OCI-M1 (cell line): Measurements from ENCODE around the gene OR3A2.
"Not testable (repeated sequence)": the region's sequence is repeated elsewhere in the genome, so short reads cannot be mapped to it uniquely, and the experiment has no call there.

ENCODE experiments used
- DNase-seq: peaks from one replicate; lab custom pipeline; 2025; lab: John Stamatoyannopoulos, UW

Gene OR3A2

DNA sequence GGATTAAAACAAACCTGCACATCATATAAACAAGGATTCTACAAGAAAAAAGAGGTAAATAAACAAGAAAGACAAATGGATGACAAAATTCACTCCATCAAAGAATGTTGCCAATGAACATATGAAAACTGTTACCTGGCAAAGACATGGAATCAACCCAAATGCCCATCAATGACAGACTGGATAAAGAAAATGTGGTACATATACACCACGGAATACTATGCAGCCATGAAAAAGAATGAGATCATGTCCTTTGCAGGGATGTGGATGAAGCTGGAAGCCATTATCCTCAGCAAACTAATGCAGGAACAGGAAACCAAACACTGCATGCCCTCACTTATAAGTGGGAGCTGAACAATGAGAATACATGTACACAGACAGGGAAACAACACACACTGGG, 92.6 kb downstream of the OR3A2 start:
- not testable (repeated sequence) for DNase-seq

DNA sequence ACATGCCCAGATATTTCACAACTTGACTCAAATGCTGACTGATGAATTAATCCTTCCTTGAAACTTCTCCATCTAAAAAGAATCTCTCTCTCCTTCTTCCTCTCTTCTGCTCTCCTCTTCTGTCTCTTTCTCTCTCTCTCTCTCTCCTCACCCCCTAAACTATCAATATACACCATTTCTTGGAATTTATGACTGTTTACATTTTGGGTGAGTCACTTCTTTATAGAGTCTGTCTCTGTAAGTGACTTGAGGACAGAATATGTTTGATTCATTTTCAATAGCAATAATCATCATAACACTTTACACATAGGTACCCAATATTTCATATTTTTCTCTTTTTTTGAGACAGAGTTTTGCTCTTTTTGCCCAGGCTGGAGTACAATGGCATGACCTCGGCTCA, 103.2 kb downstream of the OR3A2 start:
- no peak for DNase-seq

DNA sequence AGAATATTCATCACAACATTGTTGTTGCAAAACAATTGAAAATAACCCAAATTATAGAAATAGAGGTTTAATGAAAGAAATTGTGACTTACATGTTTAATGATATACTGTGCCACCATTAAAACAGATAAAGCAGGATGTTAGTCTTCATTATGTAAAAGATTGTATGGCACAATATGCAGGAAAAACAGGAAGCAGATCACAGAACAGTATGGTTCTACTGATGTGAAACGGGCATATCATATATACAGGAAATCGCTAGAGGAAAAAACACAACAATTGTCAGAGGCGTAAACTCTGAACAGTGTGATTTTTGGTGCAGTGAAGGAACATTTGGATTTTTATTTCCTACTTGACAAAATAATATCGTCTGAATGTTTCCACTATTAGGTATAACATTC, 110.0 kb downstream of the OR3A2 start:
- no peak for DNase-seq

DNA sequence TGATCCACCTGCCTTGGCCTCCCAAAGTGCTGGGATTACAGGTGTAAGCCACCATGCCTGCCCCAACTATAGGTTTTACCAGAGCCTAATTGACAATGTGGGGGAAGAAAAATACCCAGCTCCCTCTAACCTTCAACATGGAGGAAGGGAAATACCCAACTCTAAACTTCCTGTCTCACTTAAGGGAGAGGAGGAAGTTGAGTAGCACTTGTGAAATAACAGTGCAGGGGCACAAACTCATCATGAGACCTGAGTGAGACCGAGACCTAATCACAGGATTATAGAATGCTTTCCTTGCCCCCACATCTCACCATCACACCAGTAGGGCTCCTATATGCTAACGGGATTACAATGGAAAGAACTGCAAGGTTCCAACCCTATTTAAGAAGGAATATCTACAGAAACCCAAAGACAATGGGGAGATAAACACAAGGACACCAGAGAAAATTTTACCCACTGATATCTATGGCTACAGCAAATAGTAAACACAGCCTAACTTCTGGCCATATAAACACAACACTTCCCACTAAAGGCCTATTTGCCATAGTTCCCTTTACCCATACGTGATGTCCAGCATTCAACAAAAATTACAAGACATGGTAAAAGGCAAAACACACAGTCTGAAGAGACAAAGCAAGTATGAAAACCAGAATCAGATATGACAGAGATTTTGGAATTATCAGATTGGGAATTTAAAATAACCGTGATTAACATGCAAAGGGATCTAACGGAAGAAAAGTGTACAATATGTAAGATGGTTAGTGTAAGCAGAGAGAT, 114.8 kb downstream of the OR3A2 start:
- no peak for DNase-seq

DNA sequence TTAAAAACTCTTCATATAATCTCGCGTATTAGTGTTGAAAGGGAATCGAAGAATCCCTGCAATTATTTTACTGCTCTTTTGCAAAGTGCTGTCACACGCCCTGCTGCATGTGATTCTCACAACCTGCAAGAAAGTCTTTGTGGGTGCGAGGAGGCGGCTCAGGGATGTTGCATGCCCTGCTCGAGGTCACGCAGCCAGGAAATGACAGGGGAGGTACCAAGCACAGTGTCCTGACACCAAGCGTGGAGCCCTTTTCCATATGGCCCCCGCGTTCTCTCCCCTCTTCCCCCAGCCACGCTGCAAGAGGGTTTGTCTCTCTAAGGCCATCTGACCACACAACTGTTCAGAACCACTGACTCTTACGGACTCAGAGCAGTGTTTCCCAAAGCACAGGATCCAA, 125.5 kb downstream of the OR3A2 start:
- no peak for DNase-seq

DNA sequence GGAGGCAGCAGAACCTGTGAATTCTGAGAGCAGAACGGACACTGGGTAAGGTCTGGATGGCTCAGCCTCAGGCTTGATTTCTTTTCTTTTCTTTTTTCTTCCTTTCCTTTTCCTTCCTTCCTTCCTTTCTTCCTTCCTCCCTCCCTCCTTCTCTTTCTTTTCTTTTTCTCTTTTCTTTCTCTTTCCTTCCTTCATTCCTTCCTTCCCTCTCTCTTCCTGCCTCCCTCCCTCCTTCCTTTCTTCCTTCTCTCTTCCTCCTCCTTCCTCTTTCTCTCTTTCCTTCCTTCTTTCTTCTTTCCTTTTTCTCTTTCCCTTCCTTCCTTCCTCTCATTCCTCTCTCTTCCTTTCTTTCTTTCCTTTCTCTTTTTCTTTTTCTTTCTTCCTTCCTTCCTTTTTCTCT, 125.9 kb downstream of the OR3A2 start:
- DNase-seq = no peak

DNA sequence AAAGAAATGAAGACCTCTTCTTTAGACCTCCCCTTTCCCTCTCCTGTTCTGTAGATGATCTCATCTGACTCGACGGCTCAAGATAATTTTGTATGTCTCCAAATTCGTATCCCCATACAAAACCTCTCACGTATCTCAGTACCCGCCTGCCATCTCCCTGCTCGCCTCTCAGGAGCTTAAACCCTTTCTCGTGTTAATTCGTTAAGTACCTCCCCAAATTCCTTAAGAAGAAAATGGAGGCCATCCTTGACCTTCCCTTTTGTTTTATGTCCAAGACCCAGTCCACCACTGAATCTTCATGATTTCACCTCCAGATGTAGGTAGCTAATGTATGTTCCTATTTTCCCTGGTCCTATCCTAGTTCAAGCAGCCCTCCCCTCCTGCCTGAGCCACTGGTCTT, 129.5 kb downstream of the OR3A2 start:
- DNase-seq = no peak

DNA sequence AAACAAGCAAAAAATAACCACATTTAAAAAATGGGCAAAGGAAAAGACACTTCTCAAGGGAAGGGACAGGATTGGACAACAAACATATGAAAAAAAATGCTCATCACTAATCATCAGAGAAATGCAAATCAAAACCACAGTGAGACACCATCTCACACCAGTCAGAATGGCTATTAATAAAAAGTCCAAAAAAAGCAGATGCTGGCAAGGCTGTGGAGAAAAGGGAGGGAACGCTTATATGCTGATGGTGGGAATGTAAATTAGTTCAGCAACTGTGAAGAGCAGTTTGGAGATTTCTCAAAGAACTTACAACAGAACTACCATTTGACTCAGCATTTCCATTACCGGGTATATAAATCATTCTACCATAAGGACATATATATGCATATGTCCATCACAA, 137.1 kb downstream of the OR3A2 start:
- DNase-seq = not testable (repeated sequence)

DNA sequence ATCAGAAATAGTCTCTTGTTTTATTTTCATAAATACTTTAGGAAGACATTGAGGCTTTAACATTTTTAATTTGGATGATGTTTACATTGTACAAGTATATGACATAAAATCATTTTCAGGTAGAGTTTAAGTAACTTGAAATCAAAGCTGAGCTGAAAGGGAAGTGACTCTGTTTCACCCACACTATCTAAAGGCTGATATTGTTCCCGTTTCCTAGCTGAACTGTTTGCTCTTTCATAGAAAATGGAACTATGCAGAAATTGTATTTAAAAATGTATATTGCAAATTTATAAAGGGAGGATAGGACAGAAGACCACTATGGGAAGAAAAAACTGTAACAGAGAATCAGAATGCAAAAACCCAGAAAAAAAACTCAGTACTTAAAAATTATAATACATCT, 141.3 kb downstream of the OR3A2 start:
- peak; percentile 36 for DNase-seq

DNA sequence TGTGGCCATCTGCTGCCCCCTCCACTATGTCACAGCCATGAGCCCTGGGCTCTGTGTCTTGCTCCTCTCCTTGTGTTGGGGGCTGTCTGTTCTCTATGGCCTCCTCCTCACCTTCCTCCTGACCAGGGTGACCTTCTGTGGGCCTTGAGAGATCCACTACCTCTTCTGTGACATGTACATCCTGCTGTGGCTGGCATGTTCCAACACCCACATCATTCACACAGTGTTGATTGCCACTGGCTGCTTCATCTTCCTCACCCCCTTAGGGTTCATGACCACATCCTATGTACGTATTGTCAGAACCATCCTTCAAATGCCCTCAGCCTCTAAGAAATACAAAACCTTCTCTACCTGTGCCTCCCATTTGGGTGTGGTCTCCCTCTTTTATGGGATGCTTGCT, 145.1 kb downstream of the OR3A2 start:
- not testable (repeated sequence) for DNase-seq

DNA sequence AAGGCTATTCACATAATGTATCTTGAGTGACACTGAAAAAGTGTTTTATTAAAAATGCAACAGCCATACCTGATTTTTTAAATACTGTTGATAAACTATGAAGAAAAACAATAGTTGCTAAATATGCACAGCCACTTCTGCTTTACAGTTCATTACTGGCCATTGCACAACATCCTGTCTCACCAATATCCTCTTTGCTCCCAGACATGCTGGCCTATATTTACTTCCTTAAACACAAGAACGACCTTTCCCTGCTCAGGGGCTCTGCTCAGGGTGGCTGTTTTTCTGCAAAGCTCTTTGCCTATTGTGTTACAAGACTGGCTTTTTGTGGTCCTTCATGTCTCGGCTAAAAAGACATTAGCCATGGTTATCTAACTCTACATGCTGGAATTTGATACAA, 147.4 kb downstream of the OR3A2 start:
- peak; percentile 72 for DNase-seq

DNA sequence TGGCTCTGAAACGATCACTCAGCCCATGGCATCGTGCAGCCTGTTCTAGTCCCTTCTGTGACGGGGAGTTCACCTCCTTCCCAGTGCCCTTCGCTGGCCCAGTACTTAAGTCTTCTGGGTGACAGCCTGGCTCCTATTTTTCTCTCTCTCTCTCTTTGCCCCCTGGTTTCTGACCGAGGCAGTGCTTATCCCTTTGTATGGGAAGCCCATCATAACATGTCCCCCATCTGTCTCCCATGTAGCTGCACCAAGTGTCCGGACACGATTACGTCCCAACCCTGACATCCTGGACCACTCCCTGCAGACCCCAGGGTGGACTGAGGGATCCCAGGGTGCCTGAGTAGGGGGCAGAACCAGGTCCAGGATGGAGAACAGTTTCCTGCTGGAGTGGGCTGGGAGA, 153.8 kb downstream of the OR3A2 start:
- DNase-seq = not testable (repeated sequence)
